ENCODE results near the gene DOK7. TPM values are rescaled to one million over a fixed set of nuclear protein-coding genes. Genes with fewer than 3 reads are reported as not detected.

DOK7 gene
- total RNA-seq, 3 donors from 2014 or later = 1.3 to 3.5 TPM; not detected in 1

- Histone ChIP-seq H3K9me3 (no peaks in the 10 kb centered on the region), H3K4me1 (peaks cover 8 to 10% of the 10 kb centered on the region in 2 donors), H3K36me3 (no peaks in the 10 kb centered on the region), H3K4me3 (peak overlapping the region in 1 of 3 donors; percentile 74), H3K27ac (no peak overlapping the region), H3K27me3 (no peaks in the 10 kb centered on the region)
- DNase-seq (ENCODE audit: low spot score in 2 of 2) = no peak
- intact Hi-C loops (cut with DNase I; ENCODE audit: low total_unique reads) = no loop called here
- TF ChIP-seq, protein P1, sequence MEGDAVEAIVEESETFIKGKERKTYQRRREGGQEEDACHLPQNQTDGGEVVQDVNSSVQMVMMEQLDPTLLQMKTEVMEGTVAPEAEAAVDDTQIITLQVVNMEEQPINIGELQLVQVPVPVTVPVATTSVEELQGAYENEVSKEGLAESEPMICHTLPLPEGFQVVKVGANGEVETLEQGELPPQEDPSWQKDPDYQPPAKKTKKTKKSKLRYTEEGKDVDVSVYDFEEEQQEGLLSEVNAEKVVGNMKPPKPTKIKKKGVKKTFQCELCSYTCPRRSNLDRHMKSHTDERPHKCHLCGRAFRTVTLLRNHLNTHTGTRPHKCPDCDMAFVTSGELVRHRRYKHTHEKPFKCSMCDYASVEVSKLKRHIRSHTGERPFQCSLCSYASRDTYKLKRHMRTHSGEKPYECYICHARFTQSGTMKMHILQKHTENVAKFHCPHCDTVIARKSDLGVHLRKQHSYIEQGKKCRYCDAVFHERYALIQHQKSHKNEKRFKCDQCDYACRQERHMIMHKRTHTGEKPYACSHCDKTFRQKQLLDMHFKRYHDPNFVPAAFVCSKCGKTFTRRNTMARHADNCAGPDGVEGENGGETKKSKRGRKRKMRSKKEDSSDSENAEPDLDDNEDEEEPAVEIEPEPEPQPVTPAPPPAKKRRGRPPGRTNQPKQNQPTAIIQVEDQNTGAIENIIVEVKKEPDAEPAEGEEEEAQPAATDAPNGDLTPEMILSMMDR (IDR thresholded peaks at IDR 0.05) = no peak
- TF ChIP-seq POLR2A (IDR thresholded peaks at IDR 0.05) (no peak), POLR2AphosphoS5 (IDR thresholded peaks at IDR 0.05) (no peak)
Measured at GRCh38 chr4:3530051-3530450, 66.9 kb downstream of the DOK7 start.

DNA sequence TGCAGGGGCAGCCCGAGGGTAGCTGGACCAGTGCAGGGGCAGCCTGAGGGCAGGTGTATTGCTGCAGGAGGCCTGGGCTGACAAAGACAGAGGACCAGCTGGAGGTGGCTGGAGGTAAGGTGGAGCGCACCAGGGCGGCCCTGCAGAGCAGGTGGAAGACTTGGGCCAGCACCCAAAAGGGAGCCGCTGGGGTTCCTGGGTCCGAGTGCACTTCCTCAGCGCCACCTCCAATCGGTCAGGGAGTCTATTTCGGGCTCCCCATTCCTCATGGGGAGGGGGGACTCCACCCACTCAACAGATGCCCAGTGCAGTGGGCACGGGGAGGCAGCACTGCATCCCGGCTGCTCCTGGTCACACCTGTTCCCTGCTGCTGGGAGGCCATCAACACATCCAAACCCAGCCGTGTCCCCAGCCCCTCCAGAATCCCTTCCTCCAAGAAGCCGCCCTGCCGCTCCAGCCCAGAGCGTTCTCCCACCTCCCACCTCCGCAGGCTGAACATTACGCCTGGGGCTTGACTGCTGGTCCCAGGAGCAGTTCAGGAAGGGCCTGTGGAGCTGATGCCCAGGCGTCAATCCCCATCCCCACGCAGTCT lies 67.7 kb downstream of the DOK7 start:
- peaks cover 8 to 10% of the 10 kb centered on the region in 2 donors for H3K4me1 ChIP-seq
- no peak for DNase-seq (ENCODE audit: low spot score in 2 of 2)
- no peaks in the 10 kb centered on the region for H3K36me3 ChIP-seq
- intact Hi-C loops (cut with DNase I; ENCODE audit: low total_unique reads) = no loop called here
- H3K27ac ChIP-seq = no peak overlapping the region
- no peaks in the 10 kb centered on the region for H3K9me3 ChIP-seq
- H3K4me3 ChIP-seq = peak overlapping the region; percentile 74 to 90 (median 77)
- TF ChIP-seq POLR2AphosphoS5 (IDR thresholded peaks at IDR 0.05) (no peak), POLR2A (IDR thresholded peaks at IDR 0.05) (no peak)
- TF ChIP-seq, protein P1 (IDR thresholded peaks at IDR 0.05) = no peak
- no peaks in the 10 kb centered on the region for H3K27me3 ChIP-seq

DNA sequence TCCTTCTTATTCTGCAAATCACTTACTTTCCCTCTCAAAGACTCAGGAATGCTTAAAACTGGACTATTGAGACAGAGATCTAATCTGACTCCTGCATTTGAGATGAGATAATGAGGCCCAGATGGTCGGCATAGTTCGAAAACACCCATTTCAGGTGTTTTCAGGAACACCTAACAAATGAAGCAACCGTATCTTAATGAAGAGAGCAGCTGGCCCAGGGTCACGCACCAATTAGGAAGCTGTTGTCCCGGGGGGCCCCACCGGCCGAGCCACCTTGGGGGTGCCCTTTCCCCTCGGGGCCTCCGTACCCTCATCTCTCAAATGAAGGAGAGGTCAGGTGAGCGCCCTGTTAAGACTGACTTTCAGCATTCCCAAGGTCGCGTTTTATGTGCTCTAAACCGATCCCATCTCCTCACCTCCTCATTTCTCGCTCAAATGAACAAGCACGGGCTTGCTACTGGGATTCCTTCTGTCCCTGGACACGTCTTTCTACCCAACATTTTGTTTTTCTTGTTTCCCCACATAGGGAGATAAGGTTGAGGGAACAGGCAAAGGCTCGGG lies 68.3 kb downstream of the DOK7 start:
- DNase-seq (ENCODE audit: low spot score in 2 of 2) = no peak

DNA sequence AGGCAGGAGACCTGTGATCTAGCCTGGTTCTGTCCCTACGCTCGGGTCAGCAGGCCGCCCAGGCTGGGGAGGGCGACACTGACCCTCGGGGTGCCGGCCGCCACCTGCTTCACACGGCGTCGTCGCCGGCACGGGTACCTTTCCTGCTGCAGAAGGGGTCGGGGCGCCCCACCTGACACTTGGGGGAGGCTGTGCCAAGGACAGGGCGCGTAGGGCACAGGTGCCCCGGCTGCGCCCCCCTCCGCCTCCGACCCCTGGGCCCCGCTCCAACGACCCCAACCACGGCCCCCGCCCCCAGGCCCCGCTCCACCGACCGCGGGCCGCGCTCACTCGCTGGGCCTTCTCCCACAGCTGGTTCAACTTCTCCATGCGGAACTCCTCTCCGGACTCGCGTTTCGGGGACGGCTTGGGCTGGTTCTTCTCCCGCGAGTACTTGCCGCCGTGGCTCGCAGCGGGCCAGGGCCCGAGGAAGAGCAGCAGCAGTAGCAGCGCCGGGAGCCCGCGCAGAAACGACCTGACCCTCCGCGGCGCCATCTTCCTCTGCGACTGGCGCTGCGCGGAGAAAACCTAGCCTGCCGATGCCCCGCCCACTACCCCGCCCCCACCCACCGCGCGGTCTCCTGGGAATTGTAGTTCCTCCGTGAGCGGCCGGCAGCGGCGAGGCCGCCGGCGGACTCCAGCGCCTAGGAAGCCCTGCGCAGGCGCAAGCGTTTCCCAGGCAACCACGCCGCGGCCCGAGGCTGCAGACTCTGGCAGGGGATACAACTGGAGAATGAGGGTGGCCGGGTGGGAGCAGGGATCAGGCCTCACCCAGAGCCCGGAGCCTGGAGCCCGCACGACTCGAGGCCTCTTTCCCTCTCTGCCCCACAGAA lies 69.0 kb downstream of the DOK7 start, which contains the start of gene LRPAP1:
LRPAP1 (minus strand) TSS at position 544 of the 872 bp plus-strand sequence; CDS start at position 534, 10 bp downstream.
- peak; percentile 84 for DNase-seq (ENCODE audit: low spot score in 2 of 2)
- H3K27me3 ChIP-seq = no peaks in the 10 kb centered on the region
- TF ChIP-seq, protein P1 (IDR thresholded peaks at IDR 0.05) = no peak
- TF ChIP-seq POLR2A (IDR thresholded peaks at IDR 0.05) (peak; percentile 79), POLR2AphosphoS5 (IDR thresholded peaks at IDR 0.05) (peak; percentile 72 to 89 (median 82))
- intact Hi-C loops (cut with DNase I; ENCODE audit: low total_unique reads) = no loop called here
- H3K27ac ChIP-seq = peak within 1 kb of the TSS; percentile 45 to 74
- H3K36me3 ChIP-seq = no peaks in the 10 kb centered on the region
- H3K4me3 ChIP-seq = peak within 1 kb of the TSS; percentile 74 to 90 (median 77)
- H3K9me3 ChIP-seq = no peaks in the 10 kb centered on the region
- H3K4me1 ChIP-seq = peaks cover 8 to 10% of the 10 kb centered on the region in 2 donors

More for the DNA sequence above, 68.3 kb downstream of the DOK7 start:
- Histone ChIP-seq H3K4me1 (peaks cover 8 to 10% of the 10 kb centered on the region in 2 donors), H3K27ac (peak overlapping the region in 1 of 2 donors; percentile 74), H3K27me3 (no peaks in the 10 kb centered on the region), H3K36me3 (no peaks in the 10 kb centered on the region), H3K4me3 (peak overlapping the region; percentile 74 to 90 (median 77)), H3K9me3 (no peaks in the 10 kb centered on the region)
- intact Hi-C loops (cut with DNase I; ENCODE audit: low total_unique reads) = no loop called here
- TF ChIP-seq, protein P1 (IDR thresholded peaks at IDR 0.05) = no peak
- TF ChIP-seq POLR2AphosphoS5 (IDR thresholded peaks at IDR 0.05) (no peak), POLR2A (IDR thresholded peaks at IDR 0.05) (no peak)

All from breast epithelium (tissue), 4 donors.